OCI-LY7 (cell line): ENCODE results near the gene HECW1. TPM values are rescaled to one million over a fixed set of nuclear protein-coding genes. Genes with fewer than 3 reads are reported as not detected.

ENCODE experiments used
- BruUV-seq: library from RNA; stranded (reverse); fragments of 400-500 nt; replicated peaks from 2 replicates; lab custom pipeline; 2021; lab: Mats Ljungman, UMichigan
- CTCF ChIA-PET: fragments of 300-600 bp; sonication (Branson Sonifier 250); formaldehyde crosslinking; loops from one replicate; lab custom pipeline; 2022; ENCODE audit warnings: antibody characterized with exemption; ENCODE audit not compliant: unreplicated experiment; lab: Charles Lee
- POLR2A ChIA-PET: fragments of 300-600 bp; sonication (Branson Sonifier 250); formaldehyde crosslinking; loops from one replicate; lab custom pipeline; 2022; ENCODE audit warnings: antibody characterized with exemption; lab: Charles Lee
- DNase-seq: peaks from one replicate; pipeline ENCODE4 v3.0.0-alpha.2; 2015; ENCODE audit warnings: low spot score
- H2AFZ ChIP-seq: fragments of 200-600 bp; sonication (generic), shearing (Covaris generic); 2 replicates; pipeline ENCODE4 v1.6.1; 2014; ENCODE audit warnings: mild to moderate bottlenecking, antibody characterized with exemption, low read length, moderate library complexity
- H3K27ac ChIP-seq: fragments of 200-600 bp; sonication (generic); 2 replicates; pipeline ENCODE4 v1.5.1; 2014; ENCODE audit warnings: mixed run types, low read depth, mild to moderate bottlenecking, moderate library complexity, low read length, inconsistent platforms; ENCODE audit not compliant: poor library complexity, severe bottlenecking
- H3K36me3 ChIP-seq: fragments of 200-600 bp; sonication (generic); 2 replicates; pipeline ENCODE4 v1.6.1; 2014; ENCODE audit warnings: mild to moderate bottlenecking, antibody characterized with exemption, low read length, moderate library complexity, mixed read lengths; ENCODE audit not compliant: insufficient read depth
- H3K4me1 ChIP-seq: fragments of 200-600 bp; sonication (generic); 2 replicates; pipeline ENCODE4 v1.5.1; 2014; ENCODE audit warnings: mild to moderate bottlenecking, low read length; ENCODE audit not compliant: insufficient read depth, poor library complexity, severe bottlenecking
- H3K4me2 ChIP-seq: fragments of 200-600 bp; sonication (generic); 2 replicates; pipeline ENCODE4 v1.6.1; 2014; ENCODE audit warnings: mild to moderate bottlenecking, low read length
- H3K4me3 ChIP-seq: fragments of 200-600 bp; sonication (generic); 2 replicates; pipeline ENCODE4 v1.5.1; 2014; ENCODE audit warnings: mild to moderate bottlenecking, low read depth, low read length; ENCODE audit not compliant: poor library complexity, severe bottlenecking
- H3K79me2 ChIP-seq: fragments of 200-600 bp; sonication (generic); 2 replicates; pipeline ENCODE4 v1.6.1; 2016; ENCODE audit warnings: low read depth, mild to moderate bottlenecking, low read length, moderate library complexity, mixed read lengths; ENCODE audit not compliant: insufficient read depth
- H3K9me2 ChIP-seq: fragments of 200-600 bp; sonication (generic); 2 replicates; pipeline ENCODE4 v1.6.1; 2016; ENCODE audit warnings: mild to moderate bottlenecking, low read length, mixed read lengths; ENCODE audit not compliant: insufficient read depth
- H3K9me3 ChIP-seq: fragments of 200-600 bp; sonication (generic); 2 replicates; pipeline ENCODE4 v1.6.1; 2014; ENCODE audit warnings: mild to moderate bottlenecking, mixed run types, low read length, mixed read lengths
- H4K20me1 ChIP-seq: fragments of 200-600 bp; sonication (generic); 2 replicates; pipeline ENCODE4 v1.6.1; 2014; ENCODE audit warnings: mild to moderate bottlenecking, antibody characterized with exemption, low read length, moderate library complexity, mixed read lengths; ENCODE audit not compliant: insufficient read depth
- EZH2phosphoT487 ChIP-seq: fragments of 200-600 bp; sonication (generic); IDR thresholded peaks from 2 replicates; pipeline ENCODE4 v1.6.1; 2018; ENCODE audit warnings: low read depth, borderline replicate concordance, mild to moderate bottlenecking, mixed run types, antibody characterized with exemption, low read length, moderate library complexity, mixed read lengths
- intact Hi-C: fragments of 100-400 bp; cut with micrococcal nuclease; formaldehyde crosslinking; loops from one replicate; pipeline ENCODE4 v1.10.0; 2022; ENCODE audit not compliant: unreplicated experiment
- total RNA-seq, 2 experiments: library from RNA; depleted of rRNA in 1 of 2; stranded (reverse); fragments of >200 nt in 1 of 2; shearing (Covaris generic) in 1 of 2; gene quantifications; 2 replicates each; pipeline ENCODE4 v1.2.3, GENCODE V29; 2014 to 2022
- TF ChIP-seq, protein P1 (sequence below): fragments of 200-600 bp; sonication (generic); conservative IDR thresholded peaks from 2 replicates; pipeline ENCODE4 v1.5.1; 2014; ENCODE audit warnings: mild to moderate bottlenecking, antibody characterized with exemption, low read length, moderate library complexity, mixed read lengths

The HECW1 gene
- total RNA-seq, 2 experiments from 2014 or later = 2.0 TPM

DNA sequence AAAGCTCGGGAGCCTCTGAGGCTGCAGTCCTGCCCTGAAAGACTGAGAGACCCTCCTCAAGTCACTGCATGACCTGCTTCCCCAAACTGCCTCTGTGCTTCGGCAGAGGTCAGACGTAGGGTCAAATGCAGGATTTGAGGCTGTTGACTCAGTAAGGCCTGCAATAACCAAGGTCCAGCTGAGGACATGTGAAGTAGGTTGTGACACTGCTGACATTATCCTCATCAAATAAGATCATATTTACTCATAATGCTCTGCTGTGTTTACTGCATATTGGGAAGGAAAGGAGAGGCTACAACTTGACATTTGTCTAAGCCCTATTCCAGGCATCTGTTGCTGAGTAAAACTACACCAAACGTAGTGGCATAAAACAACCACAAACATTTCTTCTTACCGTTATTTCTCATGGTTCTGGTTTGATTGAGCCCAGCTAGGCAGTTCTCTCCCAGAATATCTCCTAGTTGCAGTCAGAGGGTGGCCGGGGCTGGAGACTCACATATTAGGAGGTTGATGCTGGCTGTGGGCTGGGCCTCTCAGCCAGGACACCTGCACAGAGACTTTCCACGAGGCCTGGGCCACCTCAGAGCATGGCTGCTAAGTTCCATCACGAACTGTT is 348.4 kb downstream of the HECW1 start:
- intact Hi-C loops = no loop called here
- Histone ChIP-seq H3K36me3 (no peaks in the 10 kb centered on the region), H3K4me2 (no peak overlapping the region), H4K20me1 (no peaks in the 10 kb centered on the region), H3K79me2 (no peaks in the 10 kb centered on the region), H3K4me1 (no peaks in the 10 kb centered on the region), H3K9me2 (no peaks in the 10 kb centered on the region), H3K4me3 (no peak overlapping the region), H2AFZ (no peak overlapping the region), H3K27ac (no peak overlapping the region), H3K9me3 (no peaks in the 10 kb centered on the region)
- POLR2A ChIA-PET = interaction anchor here (0.8 kb wide), 1 partner anchor 28 kb away, joined by 3 read pairs; no protein-coding TSS in a partner anchor
- TF ChIP-seq EZH2phosphoT487 = no peak
- BruUV-seq = no TSS peak
- CTCF ChIA-PET = no interaction called here
- DNase-seq = no peak

DNA sequence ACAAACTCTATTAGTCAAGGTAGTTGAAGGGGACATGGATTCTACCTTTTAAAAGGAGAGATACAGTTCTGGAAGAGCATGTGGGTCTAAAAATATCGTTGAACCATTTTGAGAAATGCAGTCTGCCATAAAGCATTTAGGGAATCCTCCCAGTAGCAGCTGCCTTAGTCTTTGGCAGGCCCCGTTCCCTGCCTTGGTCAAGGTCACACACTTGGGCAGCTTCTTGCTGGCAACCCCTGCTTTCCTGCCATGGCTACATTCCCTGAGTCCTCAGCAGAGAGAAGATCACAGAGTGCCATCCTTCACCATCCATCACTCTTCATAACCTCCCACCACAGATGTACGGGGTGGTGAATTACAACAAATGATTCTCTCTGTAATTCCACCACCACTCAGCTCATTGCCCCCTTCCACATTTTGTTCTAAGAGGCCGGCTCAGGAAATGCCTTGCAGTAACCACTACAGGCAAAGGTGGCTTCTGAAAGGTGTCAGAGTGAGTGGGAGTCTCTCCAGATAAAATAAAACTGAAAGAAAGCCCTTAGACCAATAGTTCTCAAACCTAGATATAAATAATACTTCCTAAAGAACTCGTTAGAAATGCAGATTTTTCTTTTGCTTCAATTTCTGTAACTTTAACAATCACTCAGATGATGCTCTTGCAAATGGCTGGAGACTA is 349.0 kb downstream of the HECW1 start:
- TF ChIP-seq, protein P1, sequence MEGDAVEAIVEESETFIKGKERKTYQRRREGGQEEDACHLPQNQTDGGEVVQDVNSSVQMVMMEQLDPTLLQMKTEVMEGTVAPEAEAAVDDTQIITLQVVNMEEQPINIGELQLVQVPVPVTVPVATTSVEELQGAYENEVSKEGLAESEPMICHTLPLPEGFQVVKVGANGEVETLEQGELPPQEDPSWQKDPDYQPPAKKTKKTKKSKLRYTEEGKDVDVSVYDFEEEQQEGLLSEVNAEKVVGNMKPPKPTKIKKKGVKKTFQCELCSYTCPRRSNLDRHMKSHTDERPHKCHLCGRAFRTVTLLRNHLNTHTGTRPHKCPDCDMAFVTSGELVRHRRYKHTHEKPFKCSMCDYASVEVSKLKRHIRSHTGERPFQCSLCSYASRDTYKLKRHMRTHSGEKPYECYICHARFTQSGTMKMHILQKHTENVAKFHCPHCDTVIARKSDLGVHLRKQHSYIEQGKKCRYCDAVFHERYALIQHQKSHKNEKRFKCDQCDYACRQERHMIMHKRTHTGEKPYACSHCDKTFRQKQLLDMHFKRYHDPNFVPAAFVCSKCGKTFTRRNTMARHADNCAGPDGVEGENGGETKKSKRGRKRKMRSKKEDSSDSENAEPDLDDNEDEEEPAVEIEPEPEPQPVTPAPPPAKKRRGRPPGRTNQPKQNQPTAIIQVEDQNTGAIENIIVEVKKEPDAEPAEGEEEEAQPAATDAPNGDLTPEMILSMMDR = no peak
- TF ChIP-seq EZH2phosphoT487 = no peak
- Histone ChIP-seq H3K4me1 (no peaks in the 10 kb centered on the region), H3K9me2 (no peaks in the 10 kb centered on the region), H3K36me3 (no peaks in the 10 kb centered on the region), H3K4me2 (no peak overlapping the region), H3K79me2 (no peaks in the 10 kb centered on the region), H3K9me3 (no peaks in the 10 kb centered on the region), H3K4me3 (no peak overlapping the region), H4K20me1 (no peaks in the 10 kb centered on the region), H2AFZ (no peak overlapping the region), H3K27ac (no peak overlapping the region)
- no TSS peak for BruUV-seq
- CTCF ChIA-PET = no interaction called here
- intact Hi-C loops = no loop called here
- POLR2A ChIA-PET = no interaction called here
- no peak for DNase-seq

DNA sequence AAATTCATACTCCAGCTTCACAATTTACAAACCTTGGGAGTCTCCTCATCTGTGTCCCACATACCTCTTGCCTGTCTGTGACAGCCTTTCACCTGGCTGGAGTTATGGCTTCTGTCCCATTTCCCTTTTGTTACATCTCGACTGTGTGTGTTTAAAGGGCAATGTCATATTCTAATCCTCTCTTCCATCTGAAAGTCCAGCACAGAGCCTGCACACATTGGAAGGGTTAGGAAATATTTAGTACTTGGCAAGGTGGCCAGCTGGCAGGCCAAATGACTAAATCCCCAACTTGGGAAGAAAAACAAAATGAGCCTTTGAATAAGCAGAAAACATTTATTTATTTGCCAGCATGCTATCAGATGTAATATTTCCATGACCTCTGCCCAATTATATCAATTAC is 350.4 kb downstream of the HECW1 start:
- no TSS peak for BruUV-seq
- no peak overlapping the region for H3K4me3 ChIP-seq
- H3K4me2 ChIP-seq = no peak overlapping the region
- no peaks in the 10 kb centered on the region for H3K4me1 ChIP-seq
- ChIA-PET POLR2A (no interaction called here), CTCF (no interaction called here)
- no peaks in the 10 kb centered on the region for H4K20me1 ChIP-seq
- H3K27ac ChIP-seq = no peak overlapping the region
- intact Hi-C loops = no loop called here
- H3K79me2 ChIP-seq = no peaks in the 10 kb centered on the region
- no peak overlapping the region for H2AFZ ChIP-seq
- H3K9me3 ChIP-seq = no peaks in the 10 kb centered on the region
- H3K9me2 ChIP-seq = no peaks in the 10 kb centered on the region
- no peak for DNase-seq
- no peaks in the 10 kb centered on the region for H3K36me3 ChIP-seq
- TF ChIP-seq, protein P1 = no peak
- no peak for TF ChIP-seq EZH2phosphoT487
